NCI-H2227 treated with DMSO at 0.1 percent for 48 hours (cell line): Measurements from ENCODE around the gene GRHL1.
"Not testable (repeated sequence)": the region's sequence is repeated elsewhere in the genome, so short reads cannot be mapped to it uniquely, and the experiment has no call there.

ENCODE experiments used
- DNase-seq: peaks from one replicate; lab custom pipeline; 2025; lab: John Stamatoyannopoulos, UW

The GRHL1 gene

DNA sequence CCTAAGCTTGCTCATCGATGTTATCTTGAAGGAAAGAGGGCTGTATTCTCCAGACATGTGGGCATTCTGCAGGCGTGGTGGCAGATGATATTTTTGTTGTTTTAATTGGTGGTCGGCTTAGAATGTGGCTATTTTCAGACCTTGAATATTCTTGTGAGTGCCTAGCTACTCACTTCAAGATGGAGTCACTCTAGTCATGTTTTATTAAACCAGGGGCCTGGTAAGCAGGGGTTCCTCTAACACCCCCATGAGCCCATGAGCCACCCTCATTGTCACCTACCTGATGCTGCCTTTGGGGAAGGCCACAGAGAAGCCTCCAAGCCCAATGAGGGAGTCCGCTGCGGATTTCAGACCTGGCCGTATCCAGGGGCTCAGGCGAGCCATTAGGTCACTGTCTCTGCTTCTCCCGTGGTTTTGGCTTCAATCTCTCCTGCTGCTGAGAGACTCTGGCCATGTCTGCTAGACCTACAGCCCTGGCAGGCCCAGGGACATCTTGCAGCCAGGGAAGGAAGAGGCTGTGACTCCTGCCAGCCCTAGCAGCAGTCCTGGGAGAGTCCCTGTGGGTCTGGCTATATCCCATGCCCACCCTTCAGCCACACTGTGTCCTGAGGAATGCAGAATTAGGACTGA is 75.6 kb downstream of the GRHL1 start:
- DNase-seq, result no peak

DNA sequence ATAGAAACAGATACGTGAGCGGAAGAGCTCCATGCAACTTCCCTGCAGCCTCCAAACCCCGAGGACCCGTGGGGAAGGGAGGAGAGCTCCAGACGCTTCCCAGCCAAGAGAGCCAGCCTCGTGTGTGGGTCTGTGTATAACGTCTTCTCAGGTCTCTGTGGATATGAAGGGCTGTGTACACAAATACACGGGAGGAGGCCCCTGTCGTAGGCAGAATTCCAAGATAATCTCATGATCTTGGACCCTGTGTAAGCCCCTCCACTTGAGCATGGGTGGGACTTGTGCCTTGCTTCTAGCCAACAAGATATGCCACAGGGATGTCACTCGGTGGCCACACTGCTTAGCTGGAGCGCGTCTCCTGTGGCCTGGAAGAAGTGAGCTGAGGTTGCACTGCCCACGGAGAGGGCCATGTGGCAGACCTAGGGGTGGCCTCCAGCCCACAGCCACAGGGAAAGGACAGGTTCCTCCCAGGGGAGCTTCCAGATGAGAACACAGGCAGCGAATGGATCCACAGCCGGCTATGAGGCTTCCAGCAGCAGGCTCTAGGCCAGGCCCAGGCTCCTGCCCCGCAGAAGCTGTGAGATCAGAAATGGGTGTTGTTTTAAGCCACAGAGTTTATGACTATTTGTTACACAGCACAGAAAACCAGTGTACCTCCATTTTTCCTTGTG is 76.3 kb downstream of the GRHL1 start:
- no peak for DNase-seq

DNA sequence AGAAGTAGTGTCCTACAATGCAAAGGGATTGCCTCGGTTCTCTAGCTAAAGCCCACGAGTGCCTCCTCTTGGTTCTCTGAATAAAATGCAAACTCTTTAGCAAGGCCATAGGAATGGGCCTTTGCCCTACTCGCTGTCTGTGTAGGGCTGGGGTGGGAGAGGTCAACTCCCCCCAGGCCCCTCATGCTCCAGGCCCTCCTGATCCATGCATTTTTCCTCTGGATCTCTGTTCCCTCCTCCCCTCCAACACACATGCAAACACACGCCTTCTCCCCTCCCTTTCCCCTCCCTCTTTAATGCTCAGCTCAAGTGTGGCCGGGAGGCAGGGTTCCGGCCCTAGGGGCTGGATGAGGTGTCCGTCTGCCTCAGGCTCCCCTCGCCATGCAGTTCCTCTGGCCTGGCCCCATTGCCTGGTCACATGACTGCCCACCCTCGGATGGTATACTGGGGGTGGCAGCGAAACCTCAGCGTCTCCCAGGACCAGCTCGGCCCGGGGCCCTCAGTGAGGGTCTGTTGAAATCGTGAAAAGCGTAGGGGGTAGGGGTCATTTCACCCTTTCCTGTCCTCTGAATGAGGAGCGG is 77.0 kb downstream of the GRHL1 start:
- no peak for DNase-seq

DNA sequence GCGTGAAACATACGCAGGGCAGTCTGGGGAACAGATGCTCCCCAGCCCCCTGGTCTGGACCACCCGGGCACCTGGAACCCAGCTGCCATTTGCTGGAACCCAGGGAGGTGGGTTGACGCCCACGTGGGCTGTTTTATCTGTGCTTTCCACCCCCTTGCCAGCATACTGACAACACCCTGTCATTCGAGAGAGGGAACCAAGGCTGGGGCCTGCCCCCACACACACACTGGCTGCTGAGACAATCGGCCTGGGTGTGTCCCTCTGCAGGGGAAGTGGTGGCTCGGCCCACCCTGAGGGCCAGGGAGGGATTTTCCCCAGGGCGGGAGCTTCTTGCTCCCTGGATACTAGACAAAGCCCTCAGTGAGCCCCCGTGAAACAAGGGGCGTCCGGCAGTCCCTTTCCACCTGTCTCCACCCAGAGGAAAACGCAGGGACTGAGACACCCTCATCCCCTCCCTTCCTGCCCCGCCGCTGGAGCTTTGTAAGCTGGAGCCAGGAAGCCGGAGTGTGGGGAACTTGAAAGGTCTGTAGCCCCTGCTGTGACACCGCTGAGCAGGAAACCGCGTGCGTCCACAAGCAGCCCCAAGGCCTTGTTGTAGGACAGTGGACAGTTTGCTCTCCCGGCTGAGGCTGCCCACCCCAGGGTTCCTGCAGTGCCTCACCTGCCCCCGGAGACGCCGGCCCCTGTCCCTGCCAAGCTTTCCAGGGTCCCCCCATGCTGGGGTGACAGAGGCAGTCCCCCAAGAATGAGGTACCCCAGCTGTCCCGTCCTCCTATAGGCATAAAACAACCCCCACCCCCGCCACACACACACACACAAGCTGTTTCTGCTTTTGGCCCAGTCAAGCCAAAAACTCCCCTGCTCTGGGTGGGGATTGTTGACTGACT is 77.7 kb downstream of the GRHL1 start:
- DNase-seq, result no peak

- DNase-seq, result no peak
These were observed 78.4 kb downstream of the GRHL1 start for GRCh38 chr2:10029875-10030223.

DNA sequence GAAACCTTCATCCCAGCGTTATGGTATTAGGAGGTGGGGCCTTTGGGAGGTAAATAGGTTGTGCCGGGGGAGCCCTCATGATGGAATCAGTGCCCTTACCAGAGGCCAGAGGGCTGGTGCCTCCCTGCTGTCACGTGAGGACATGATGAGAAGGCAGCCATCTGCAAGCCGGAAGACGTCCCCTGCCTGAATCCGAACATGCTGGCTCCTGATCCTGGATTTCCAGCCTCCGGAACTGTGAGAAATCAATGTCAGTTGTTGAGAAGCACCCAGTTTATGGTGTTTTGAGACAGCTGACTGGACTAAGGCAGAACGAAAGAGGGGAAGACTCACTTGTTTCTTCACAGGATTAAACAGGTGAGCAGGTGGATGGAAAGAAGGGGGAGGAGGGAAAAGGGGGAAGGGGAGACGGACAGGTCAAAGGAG is 78.8 kb downstream of the GRHL1 start:
- DNase-seq, result peak; percentile 45

DNA sequence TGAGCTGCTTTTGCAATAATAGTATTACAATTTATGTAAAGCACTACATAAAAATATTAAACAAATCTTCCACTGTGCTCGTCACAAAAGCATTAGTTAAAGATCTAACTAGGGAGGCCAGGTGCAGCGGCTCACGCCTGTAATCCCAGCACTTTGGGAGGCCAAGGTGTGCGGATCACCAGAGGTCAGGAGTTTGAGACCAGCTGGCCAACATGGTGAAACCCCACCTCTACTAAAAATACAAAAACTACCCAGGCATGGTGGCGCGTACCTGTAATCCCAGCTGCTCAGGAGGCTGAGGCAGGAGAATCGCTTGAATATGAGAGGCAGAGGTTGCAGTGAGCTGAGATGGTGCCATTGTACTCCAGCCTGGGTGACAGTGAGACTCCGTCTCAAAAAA is 79.3 kb downstream of the GRHL1 start:
- DNase-seq, result not testable (repeated sequence)

- no peak for DNase-seq
These were observed 80.6 kb downstream of the GRHL1 start for GRCh38 chr2:10031886-10032745.

GRCh38 chr2:10032746-10033105 is 81.2 kb downstream of the GRHL1 start:
- DNase-seq, result no peak

DNA sequence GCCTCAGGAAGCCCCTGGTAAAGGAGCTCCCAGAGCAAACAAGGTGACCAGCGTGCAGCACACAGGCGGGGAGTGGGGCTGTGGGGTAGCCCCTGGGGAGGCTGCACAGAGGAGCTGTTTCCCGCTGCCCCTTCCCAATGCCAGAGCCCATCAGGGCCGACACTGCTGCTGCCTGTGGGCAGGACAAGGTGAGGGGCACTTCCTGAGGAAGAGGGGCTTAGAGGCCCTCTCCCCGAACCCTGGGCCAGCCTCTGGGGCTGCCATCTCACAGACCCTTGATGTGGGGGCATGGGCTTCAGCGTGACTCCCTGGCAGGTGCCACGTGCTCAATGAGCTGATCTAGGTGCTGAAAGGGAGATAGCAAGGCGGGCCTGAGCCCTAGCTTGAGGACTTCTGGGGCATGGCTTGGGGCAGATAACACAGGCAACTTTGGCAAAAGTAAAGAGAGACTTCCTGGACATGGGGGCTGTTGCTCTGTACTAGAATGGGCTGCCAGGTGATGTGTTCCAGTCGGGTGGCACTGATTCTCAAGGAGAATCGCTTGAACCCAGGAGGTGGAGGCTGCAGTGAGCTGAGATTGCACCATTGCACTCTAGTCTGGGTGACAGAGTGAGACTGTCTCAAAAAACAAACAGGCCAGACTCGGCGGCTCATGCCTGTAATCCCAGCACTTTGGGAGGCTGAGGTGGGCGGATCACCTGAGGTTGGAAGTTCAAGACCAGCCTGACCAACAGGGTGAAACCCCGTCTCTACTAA is 81.9 kb downstream of the GRHL1 start:
- DNase-seq, result no peak

GRCh38 chr2:10034333-10035052 is 83.0 kb downstream of the GRHL1 start:
- no peak for DNase-seq

- no peak for DNase-seq
These were observed 83.5 kb downstream of the GRHL1 start for GRCh38 chr2:10035053-10035422.

DNA sequence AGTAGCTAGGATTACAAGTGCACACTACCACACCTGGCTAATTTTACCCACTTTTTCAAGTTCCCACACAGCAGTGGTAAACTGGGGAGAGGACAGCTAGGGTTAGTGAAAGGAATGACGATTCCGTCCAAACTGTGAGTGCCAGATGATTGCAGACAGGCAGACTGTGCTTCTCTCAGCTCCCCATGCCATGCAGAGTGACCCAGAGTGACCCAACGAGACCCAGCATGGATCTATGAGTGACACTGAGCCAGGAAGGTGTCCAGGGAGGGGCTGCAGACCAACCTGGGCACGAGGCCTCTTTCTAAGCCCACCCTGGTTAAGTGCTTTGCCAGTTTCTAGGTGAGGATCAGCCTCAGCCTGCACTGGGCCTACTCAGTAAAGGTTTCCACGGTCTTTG is 84.1 kb downstream of the GRHL1 start:
- no peak for DNase-seq

DNA sequence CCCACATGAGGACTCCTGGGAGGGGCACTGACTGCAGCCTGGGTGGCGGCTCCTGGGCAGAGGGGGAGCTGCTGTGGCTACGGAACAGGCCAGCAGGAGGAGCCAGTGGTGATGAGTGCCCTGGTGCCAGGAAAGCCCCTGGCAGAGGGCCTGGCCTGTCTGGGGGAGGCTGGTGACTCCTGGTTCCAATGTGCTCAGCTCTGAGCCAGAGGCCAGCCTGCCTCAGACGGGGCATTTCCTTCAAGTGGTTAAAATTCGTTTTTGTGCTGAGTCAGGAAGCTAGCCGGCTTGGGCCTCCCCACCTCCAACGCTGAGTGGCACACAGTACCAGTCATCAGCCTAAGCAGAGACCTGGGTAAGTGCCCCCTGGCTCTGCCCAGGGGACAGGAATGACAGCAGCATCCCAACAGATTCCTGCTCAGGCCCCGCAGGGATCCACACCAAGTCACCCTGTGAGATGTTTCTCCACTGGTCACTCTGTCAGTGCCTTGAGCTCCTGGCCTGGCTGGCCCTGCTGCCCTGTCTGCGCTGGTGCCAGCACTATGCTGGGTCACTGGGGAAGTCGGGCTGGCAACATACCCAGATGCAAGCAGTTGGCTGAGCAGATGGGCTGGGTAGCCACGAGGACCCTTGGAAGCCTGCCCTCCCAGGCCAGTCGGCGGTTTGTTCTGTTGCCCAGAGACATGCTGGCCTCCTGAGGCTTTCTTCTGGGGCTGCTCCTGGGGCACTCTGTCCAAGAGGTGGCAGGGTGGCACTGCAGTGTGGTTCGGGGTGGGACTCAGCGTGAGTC is 84.8 kb downstream of the GRHL1 start:
- DNase-seq, result no peak

GRCh38 chr2:10038123-10038522 is 86.6 kb downstream of the GRHL1 start:
- DNase-seq, result no peak

GRCh38 chr2:10038716-10039115 is 87.2 kb downstream of the GRHL1 start:
- DNase-seq, result no peak

DNA sequence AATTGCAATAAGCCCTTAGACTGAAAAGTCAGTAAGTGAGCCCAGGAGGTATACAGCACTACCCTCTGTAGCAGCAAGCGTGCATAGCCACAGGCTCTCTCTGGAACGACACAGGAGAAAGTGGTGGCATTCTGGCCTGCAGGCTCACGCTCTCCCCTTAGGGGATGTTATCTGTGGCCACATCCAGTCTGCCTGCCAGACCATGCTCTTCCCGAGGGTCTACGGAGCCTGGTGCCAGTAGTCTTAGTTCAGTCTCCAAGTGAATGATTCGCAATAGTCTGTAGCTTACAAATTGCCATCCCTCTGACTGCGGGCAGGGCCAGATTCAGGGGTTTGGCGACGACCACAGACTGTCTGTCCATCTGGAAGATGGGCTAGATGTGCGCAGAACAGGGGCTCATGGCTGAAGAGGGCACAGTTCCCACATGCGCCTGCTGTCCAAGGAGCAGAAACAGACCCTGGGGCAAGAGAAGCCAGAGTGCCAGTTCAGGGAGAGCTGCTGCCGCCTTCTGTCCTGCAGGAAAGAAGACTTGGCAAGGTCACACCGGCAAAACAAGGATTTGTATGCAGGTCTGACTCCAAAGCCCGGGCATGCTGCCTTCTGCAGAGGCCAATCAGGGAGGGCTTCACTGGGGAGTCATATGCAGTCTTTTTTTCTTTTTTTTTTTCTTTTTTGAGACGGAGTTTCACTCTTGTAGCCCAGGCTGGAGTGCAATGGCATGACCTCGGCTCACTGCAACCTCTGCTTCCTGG is 88.3 kb downstream of the GRHL1 start:
- DNase-seq, result no peak

DNA sequence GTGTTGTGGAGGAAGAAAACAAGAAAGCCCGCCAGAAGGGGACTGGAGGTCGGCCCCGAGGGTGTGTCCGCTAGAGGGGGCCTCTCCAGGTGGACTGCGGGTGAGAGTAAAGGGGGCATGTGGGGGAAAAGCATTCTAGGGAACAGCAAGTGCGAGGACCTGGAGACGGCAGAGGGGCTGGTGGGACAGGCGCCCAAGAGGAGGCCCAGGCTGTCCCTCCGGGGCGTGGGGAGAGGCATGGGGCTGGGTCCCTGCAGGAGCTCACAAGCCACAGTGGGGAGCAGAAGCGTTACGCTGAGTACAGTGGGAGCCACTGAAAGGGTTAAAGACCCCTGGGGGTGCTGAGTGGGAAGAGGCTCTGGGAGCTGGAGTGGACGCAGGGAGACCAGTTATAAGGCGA is 90.2 kb downstream of the GRHL1 start:
- DNase-seq, result no peak
